Ovary (tissue), 3 donors: ENCODE results near the gene SIRT5.

Experiments
- POLR2A ChIP-seq: fragments of 450-650 bp; IDR thresholded peaks from one replicate; pipeline ENCODE4 v1.6.1; 2017; ENCODE audit warnings: antibody characterized with exemption, mild to moderate bottlenecking, moderate library complexity
- TF ChIP-seq, protein P1 (sequence below), 3 donors: fragments of 450-650 bp in 2 of 3; fragments of 200-600 bp in 1 of 3; IDR thresholded peaks; one replicate each; pipeline versions ENCODE4 v1.5.1 to v1.8.0; 2016 to 2022; ENCODE audit warnings: antibody characterized with exemption in 3 of 3, mild to moderate bottlenecking in 1 of 3
- donor health status: DM: no; HTN: no; CAD: no.

DNA sequence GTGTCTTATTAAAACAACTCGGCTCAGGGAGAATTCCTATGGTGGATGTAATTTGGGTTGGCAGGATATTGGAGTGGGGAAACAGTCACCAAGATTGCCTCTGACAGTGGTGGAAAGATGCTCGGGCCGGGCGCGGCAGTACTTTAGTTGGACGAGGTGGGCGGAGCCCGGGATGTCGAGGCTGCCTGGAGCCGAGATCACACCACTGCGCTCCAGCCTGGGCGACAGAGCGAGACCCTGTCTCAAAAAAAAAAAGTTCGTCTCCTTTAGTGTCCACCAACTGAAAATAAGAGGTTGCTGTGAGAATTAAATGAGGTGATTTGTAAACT lies 41.4 kb downstream of the SIRT5 start:
- TF ChIP-seq, protein P1, sequence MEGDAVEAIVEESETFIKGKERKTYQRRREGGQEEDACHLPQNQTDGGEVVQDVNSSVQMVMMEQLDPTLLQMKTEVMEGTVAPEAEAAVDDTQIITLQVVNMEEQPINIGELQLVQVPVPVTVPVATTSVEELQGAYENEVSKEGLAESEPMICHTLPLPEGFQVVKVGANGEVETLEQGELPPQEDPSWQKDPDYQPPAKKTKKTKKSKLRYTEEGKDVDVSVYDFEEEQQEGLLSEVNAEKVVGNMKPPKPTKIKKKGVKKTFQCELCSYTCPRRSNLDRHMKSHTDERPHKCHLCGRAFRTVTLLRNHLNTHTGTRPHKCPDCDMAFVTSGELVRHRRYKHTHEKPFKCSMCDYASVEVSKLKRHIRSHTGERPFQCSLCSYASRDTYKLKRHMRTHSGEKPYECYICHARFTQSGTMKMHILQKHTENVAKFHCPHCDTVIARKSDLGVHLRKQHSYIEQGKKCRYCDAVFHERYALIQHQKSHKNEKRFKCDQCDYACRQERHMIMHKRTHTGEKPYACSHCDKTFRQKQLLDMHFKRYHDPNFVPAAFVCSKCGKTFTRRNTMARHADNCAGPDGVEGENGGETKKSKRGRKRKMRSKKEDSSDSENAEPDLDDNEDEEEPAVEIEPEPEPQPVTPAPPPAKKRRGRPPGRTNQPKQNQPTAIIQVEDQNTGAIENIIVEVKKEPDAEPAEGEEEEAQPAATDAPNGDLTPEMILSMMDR (IDR thresholded peaks at IDR 0.05), result no peak
- no peak for TF ChIP-seq POLR2A
